Neural cell (in vitro differentiated cells): Measurements from ENCODE around the gene RNF217. TPM values are rescaled to one million over a fixed set of nuclear protein-coding genes. Genes with fewer than 3 reads are reported as not detected.

Experiments
- H2AFZ ChIP-seq: fragments of 200-600, 300-800 bp; sonication (generic), shearing (Covaris generic); 2 replicates; pipeline ENCODE4 v1.6.0; 2014; ENCODE audit warnings: low read depth, mild to moderate bottlenecking, antibody characterized with exemption, low read length, moderate library complexity
- H3F3A ChIP-seq: fragments of 200-600 bp; shearing (Covaris generic); 2 replicates; pipeline ENCODE4 v1.6.1; 2016; ENCODE audit warnings: mild to moderate bottlenecking, moderate library complexity, mixed read lengths, antibody characterized with exemption, low read length; ENCODE audit not compliant: insufficient read depth, poor library complexity, severe bottlenecking
- H3K27ac ChIP-seq: fragments of 200-600, 300-800 bp; sonication (generic), shearing (Covaris generic); 2 replicates; pipeline ENCODE4 v1.5.1; 2014; ENCODE audit warnings: mild to moderate bottlenecking, low read length, moderate library complexity
- H3K27me3 ChIP-seq: fragments of 300-800, 200-600 bp; sonication (generic), shearing (Covaris generic); 2 replicates; pipeline ENCODE4 v1.6.0; 2014; ENCODE audit warnings: mild to moderate bottlenecking, low read depth, low read length, moderate library complexity; ENCODE audit not compliant: insufficient read depth
- H3K36me3 ChIP-seq: fragments of 300-800, 200-600 bp; sonication (generic), shearing (Covaris generic); 2 replicates; pipeline ENCODE4 v1.5.1; 2014; ENCODE audit warnings: mild to moderate bottlenecking, antibody characterized with exemption, low read length, moderate library complexity; ENCODE audit not compliant: insufficient read depth
- H3K4me2 ChIP-seq: fragments of 300-800, 200-600 bp; sonication (generic), shearing (Covaris generic); 2 replicates; pipeline ENCODE4 v1.6.0; 2014; ENCODE audit warnings: mild to moderate bottlenecking, low read length
- H3K4me3 ChIP-seq: fragments of 300-800, 200-600 bp; sonication (generic), shearing (Covaris generic); 2 replicates; pipeline ENCODE4 v1.5.1; 2014; ENCODE audit warnings: mild to moderate bottlenecking, low read length, moderate library complexity
- H3K79me2 ChIP-seq: fragments of 200-600 bp; shearing (Covaris generic); replicated peaks from 2 replicates; pipeline ENCODE4 v1.6.0; 2014; ENCODE audit warnings: mild to moderate bottlenecking, low read length, moderate library complexity; ENCODE audit not compliant: insufficient read depth
- H3K9ac ChIP-seq: fragments of 300-800, 200-600 bp; sonication (generic), shearing (Covaris generic); 2 replicates; pipeline ENCODE4 v1.6.1; 2016; ENCODE audit warnings: mild to moderate bottlenecking, low read length, mixed read lengths
- H3K9me2 ChIP-seq: fragments of 200-600 bp; shearing (Covaris generic); 2 replicates; pipeline ENCODE4 v1.6.1; 2016; ENCODE audit warnings: mild to moderate bottlenecking, low read length, mixed read lengths; ENCODE audit not compliant: insufficient read depth
- H3K9me3 ChIP-seq: fragments of 200-600, 300-800 bp; sonication (generic), shearing (Covaris generic); 2 replicates; pipeline ENCODE4 v1.6.1; 2016; ENCODE audit warnings: mild to moderate bottlenecking, mixed run types, low read length, moderate library complexity, mixed read lengths
- H4K20me1 ChIP-seq: fragments of 200-600 bp; shearing (Covaris generic); 2 replicates; pipeline ENCODE4 v1.6.1; 2016; ENCODE audit warnings: mild to moderate bottlenecking, mixed run types; ENCODE audit not compliant: insufficient read depth
- CTCF ChIP-seq: fragments of 450-650 bp; IDR thresholded peaks from 2 replicates; pipeline ENCODE4 v1.5.1; 2014; ENCODE audit warnings: antibody characterized with exemption, mild to moderate bottlenecking, moderate library complexity; ENCODE audit not compliant: poor library complexity, severe bottlenecking
- EP300 ChIP-seq: fragments of 450-650 bp; conservative IDR thresholded peaks from 2 replicates; pipeline ENCODE4 v1.6.1; 2014; ENCODE audit warnings: antibody characterized with exemption, mild to moderate bottlenecking, moderate library complexity; ENCODE audit not compliant: poor library complexity, severe bottlenecking
- EZH2 ChIP-seq: fragments of 200-600, 300-800 bp; shearing (Covaris generic), sonication (generic); IDR thresholded peaks from 2 replicates; pipeline ENCODE4 v1.6.1; 2014; ENCODE audit warnings: antibody characterized with exemption, low read length, borderline replicate concordance, mild to moderate bottlenecking; ENCODE audit not compliant: insufficient read depth, poor library complexity, severe bottlenecking
- MXI1 ChIP-seq: fragments of 450-650 bp; conservative IDR thresholded peaks from 2 replicates; pipeline ENCODE4 v1.6.1; 2014; ENCODE audit warnings: antibody characterized with exemption, mild to moderate bottlenecking; ENCODE audit not compliant: poor library complexity, severe bottlenecking
- POLR2AphosphoS5 ChIP-seq: IDR thresholded peaks from 2 replicates; pipeline ENCODE4 v1.6.1; 2012
- RAD21 ChIP-seq: fragments of 450-650 bp; conservative IDR thresholded peaks from 2 replicates; pipeline ENCODE4 v1.6.1; 2014; ENCODE audit warnings: antibody characterized with exemption, mild to moderate bottlenecking, moderate library complexity
- REST ChIP-seq: IDR thresholded peaks from 2 replicates; pipeline ENCODE4 v1.6.1; 2012; ENCODE audit warnings: borderline replicate concordance
- SMC3 ChIP-seq: fragments of 450-650 bp; conservative IDR thresholded peaks from 2 replicates; pipeline ENCODE4 v1.6.1; 2014; ENCODE audit warnings: antibody characterized with exemption, mild to moderate bottlenecking, moderate library complexity; ENCODE audit not compliant: poor library complexity
- TAF1 ChIP-seq: IDR thresholded peaks from 2 replicates; pipeline ENCODE4 v1.6.1; 2012; ENCODE audit warnings: low read depth
- polyA plus RNA-seq: library from polyadenylated mRNA; depleted of rRNA; stranded (reverse); fragments of >200 nt; gene quantifications from 2 replicates; pipeline ENCODE4 v1.2.3, GENCODE V29; 2014

The RNF217 gene
- polyA plus RNA-seq, 1 donor from 2014 or later, result 10.2 TPM

DNA sequence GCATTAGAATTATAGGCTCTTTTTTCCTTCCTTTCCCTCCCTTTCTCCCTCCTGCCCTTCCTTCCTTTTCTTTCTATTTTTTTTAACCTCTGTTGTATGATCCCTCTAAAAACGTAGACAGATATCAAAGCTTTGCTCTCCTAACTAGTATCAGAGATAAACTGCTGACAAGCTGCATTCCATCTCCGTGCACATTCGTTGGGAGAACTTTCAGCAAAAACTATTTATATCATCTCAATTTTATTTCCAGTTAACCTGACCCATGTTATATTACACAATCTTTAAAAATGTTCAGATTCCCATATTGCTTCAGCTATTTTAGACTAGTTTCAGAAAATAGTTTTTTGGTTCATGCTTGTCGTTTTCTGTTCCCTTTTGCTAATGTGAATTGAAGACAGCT is 47.3 kb downstream of the RNF217 start:
- Histone ChIP-seq H3K27me3 (no peaks in the 10 kb centered on the region), H3K36me3 (no peaks in the 10 kb centered on the region), H3K9me3 (no peaks in the 10 kb centered on the region), H3K9me2 (no peaks in the 10 kb centered on the region), H3K4me2 (no peak overlapping the region), H3F3A (no peaks in the 10 kb centered on the region), H3K79me2 (no peaks in the 10 kb centered on the region), H2AFZ (no peak overlapping the region), H3K27ac (no peak overlapping the region), H3K4me3 (no peak overlapping the region), H3K9ac (no peak overlapping the region), H4K20me1 (no peaks in the 10 kb centered on the region)
- TF ChIP-seq POLR2AphosphoS5 (no peak), EZH2 (no peak), REST (no peak), CTCF (no peak), SMC3 (no peak), RAD21 (no peak), TAF1 (no peak), EP300 (no peak), MXI1 (no peak)

- Histone ChIP-seq H3K9me3 (no peaks in the 10 kb centered on the region), H3F3A (no peaks in the 10 kb centered on the region), H3K4me2 (no peak overlapping the region), H3K9ac (no peak overlapping the region), H3K79me2 (no peaks in the 10 kb centered on the region), H3K4me3 (no peak overlapping the region), H3K36me3 (no peaks in the 10 kb centered on the region), H4K20me1 (no peaks in the 10 kb centered on the region), H3K9me2 (no peaks in the 10 kb centered on the region), H3K27ac (no peak overlapping the region), H3K27me3 (no peaks in the 10 kb centered on the region), H2AFZ (no peak overlapping the region)
- TF ChIP-seq EZH2, result no peak
- no peak for TF ChIP-seq TAF1
- no peak for TF ChIP-seq EP300
- TF ChIP-seq MXI1, result no peak
- no peak for TF ChIP-seq POLR2AphosphoS5
- TF ChIP-seq CTCF, result no peak
- no peak for TF ChIP-seq RAD21
- no peak for TF ChIP-seq REST
- no peak for TF ChIP-seq SMC3
Observed at GRCh38 chr6:125013938-125014660, 51.9 kb downstream of the RNF217 start.
